ENCODE measurements around the gene SLC25A12. TPM values are rescaled to one million over a fixed set of nuclear protein-coding genes. Genes with fewer than 3 reads are reported as not detected.
A peak's percentile ranks its signal among the peaks of the same experiment; 100 is the strongest.

Gene SLC25A12
- total RNA-seq, 1 experiment from 2014 or later: 17.7 TPM

- no peaks in the 10 kb centered on the region for H3K4me1 ChIP-seq (ENCODE audit: insufficient read depth, low read length, poor library complexity, severe bottlenecking)
- ChIA-PET CTCF (no interaction called here), POLR2A (ENCODE audit: low non-redundant PET) (no interaction called here)
- BruUV-seq (replicated peaks): no TSS peak
- H3K36me3 ChIP-seq (ENCODE audit: insufficient read depth, low read length, poor library complexity, severe bottlenecking): peaks cover under 1% of the 10 kb centered on the region
- peak; percentile 6 for DNase-seq (ENCODE audit: low spot score)
- intact Hi-C loops (cut with micrococcal nuclease; ENCODE audit: unreplicated experiment): no loop called here
- no peaks in the 10 kb centered on the region for H3K9me3 ChIP-seq (ENCODE audit: low read depth, low read length, poor library complexity, severe bottlenecking)
- TF ChIP-seq CTCF (conservative IDR thresholded peaks at IDR 0.05; ENCODE audit: low read depth, low read length): no peak
- TF ChIP-seq EZH2 (IDR thresholded peaks at IDR 0.05; ENCODE audit: borderline replicate concordance, low read depth, low read length, poor library complexity, severe bottlenecking): no peak
- H3K27ac ChIP-seq (ENCODE audit: low read depth, low read length, poor library complexity, severe bottlenecking): no peak overlapping the region
- no peak overlapping the region for H3K4me3 ChIP-seq (ENCODE audit: low read depth, low read length, poor library complexity, severe bottlenecking)
- H3K27me3 ChIP-seq (replicated peaks; ENCODE audit: insufficient read depth, low read depth, low read length, poor library complexity): no peaks in the 10 kb centered on the region
Measured at GRCh38 chr2:171846894-171847293, 47.1 kb downstream of the SLC25A12 start.

- no peak for DNase-seq (ENCODE audit: low spot score)
- POLR2A ChIA-PET (ENCODE audit: low non-redundant PET): no interaction called here
- Histone ChIP-seq H3K9me3 (ENCODE audit: low read depth, low read length, poor library complexity, severe bottlenecking) (no peaks in the 10 kb centered on the region), H3K27me3 (replicated peaks; ENCODE audit: insufficient read depth, low read depth, low read length, poor library complexity) (no peaks in the 10 kb centered on the region), H3K36me3 (ENCODE audit: insufficient read depth, low read length, poor library complexity, severe bottlenecking) (peaks cover 6% of the 10 kb centered on the region), H3K4me1 (ENCODE audit: insufficient read depth, low read length, poor library complexity, severe bottlenecking) (no peaks in the 10 kb centered on the region), H3K27ac (ENCODE audit: low read depth, low read length, poor library complexity, severe bottlenecking) (no peak overlapping the region), H3K4me3 (ENCODE audit: low read depth, low read length, poor library complexity, severe bottlenecking) (no peak overlapping the region)
- CTCF ChIA-PET: no interaction called here
- intact Hi-C loops (cut with micrococcal nuclease; ENCODE audit: unreplicated experiment): no loop called here
- BruUV-seq (replicated peaks): no TSS peak
- TF ChIP-seq EZH2 (IDR thresholded peaks at IDR 0.05; ENCODE audit: borderline replicate concordance, low read depth, low read length, poor library complexity, severe bottlenecking): no peak
- no peak for TF ChIP-seq CTCF (conservative IDR thresholded peaks at IDR 0.05; ENCODE audit: low read depth, low read length)
Measured at GRCh38 chr2:171841996-171842395, 52.0 kb downstream of the SLC25A12 start.

- BruUV-seq (replicated peaks): no TSS peak
- peaks cover 28% of the 10 kb centered on the region for H3K36me3 ChIP-seq (ENCODE audit: insufficient read depth, low read length, poor library complexity, severe bottlenecking)
- no peak for DNase-seq (ENCODE audit: low spot score)
- no peak for TF ChIP-seq EZH2 (IDR thresholded peaks at IDR 0.05; ENCODE audit: borderline replicate concordance, low read depth, low read length, poor library complexity, severe bottlenecking)
- TF ChIP-seq CTCF (conservative IDR thresholded peaks at IDR 0.05; ENCODE audit: low read depth, low read length): no peak
- H3K4me3 ChIP-seq (ENCODE audit: low read depth, low read length, poor library complexity, severe bottlenecking): no peak overlapping the region
- intact Hi-C loops (cut with micrococcal nuclease; ENCODE audit: unreplicated experiment): no loop called here
- ChIA-PET POLR2A (ENCODE audit: low non-redundant PET) (no interaction called here), CTCF (no interaction called here)
- H3K9me3 ChIP-seq (ENCODE audit: low read depth, low read length, poor library complexity, severe bottlenecking): peaks cover 4% of the 10 kb centered on the region
- H3K4me1 ChIP-seq (ENCODE audit: insufficient read depth, low read length, poor library complexity, severe bottlenecking): no peaks in the 10 kb centered on the region
- no peak overlapping the region for H3K27ac ChIP-seq (ENCODE audit: low read depth, low read length, poor library complexity, severe bottlenecking)
- H3K27me3 ChIP-seq (replicated peaks; ENCODE audit: insufficient read depth, low read depth, low read length, poor library complexity): no peaks in the 10 kb centered on the region
Measured at GRCh38 chr2:171837736-171838135, 56.3 kb downstream of the SLC25A12 start.
